GM06990 (cell line): ENCODE results near the gene GAB3.

ENCODE experiments used
- DNase-seq: peaks from one replicate; pipeline ENCODE4 v3.0.0-alpha.2; 2011; ENCODE audit not compliant: insufficient read length; ENCODE audit errors: extremely low read depth
- H3K27me3 ChIP-seq: replicated peaks from 2 replicates; pipeline ENCODE4 v1.6.0; 2011; ENCODE audit warnings: low read length; ENCODE audit not compliant: control insufficient read depth, insufficient read depth
- H3K36me3 ChIP-seq: 2 replicates; pipeline ENCODE4 v1.5.1; 2011; ENCODE audit warnings: low read length; ENCODE audit not compliant: control insufficient read depth, insufficient read depth
- H3K4me3 ChIP-seq: replicated peaks from 2 replicates; pipeline ENCODE4 v1.5.1; 2011; ENCODE audit warnings: low read depth, mild to moderate bottlenecking, control low read depth, low read length
- TF ChIP-seq, protein P1 (sequence below): IDR thresholded peaks from 2 replicates; pipeline ENCODE4 v1.5.1; 2011; ENCODE audit warnings: low read length, control low read depth, mild to moderate bottlenecking, inconsistent platforms; ENCODE audit not compliant: insufficient read depth, poor library complexity, severe bottlenecking

GAB3 gene

DNA sequence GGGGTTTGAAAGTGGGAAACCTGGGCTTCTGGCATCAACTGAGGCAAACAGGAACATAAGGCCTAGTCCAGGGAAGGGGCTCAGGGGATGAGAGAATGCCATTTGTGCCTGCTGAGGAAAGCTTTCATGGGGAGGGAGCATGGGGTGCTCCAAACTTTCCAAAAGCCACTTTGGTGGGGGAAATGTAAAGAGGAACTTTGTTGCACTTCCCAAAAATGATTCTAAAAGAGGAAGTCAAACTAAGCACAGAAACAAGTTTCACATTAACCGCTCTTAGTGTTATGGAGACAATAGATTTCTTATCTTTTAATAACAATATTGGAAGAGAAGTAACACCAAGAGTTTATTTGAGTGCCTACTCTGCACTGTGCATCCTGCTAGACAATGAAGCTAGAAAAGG is 32.3 kb downstream of the GAB3 start:
- H3K27me3 ChIP-seq, result no peaks in the 10 kb centered on the region
- no peaks in the 10 kb centered on the region for H3K36me3 ChIP-seq
- TF ChIP-seq, protein P1, sequence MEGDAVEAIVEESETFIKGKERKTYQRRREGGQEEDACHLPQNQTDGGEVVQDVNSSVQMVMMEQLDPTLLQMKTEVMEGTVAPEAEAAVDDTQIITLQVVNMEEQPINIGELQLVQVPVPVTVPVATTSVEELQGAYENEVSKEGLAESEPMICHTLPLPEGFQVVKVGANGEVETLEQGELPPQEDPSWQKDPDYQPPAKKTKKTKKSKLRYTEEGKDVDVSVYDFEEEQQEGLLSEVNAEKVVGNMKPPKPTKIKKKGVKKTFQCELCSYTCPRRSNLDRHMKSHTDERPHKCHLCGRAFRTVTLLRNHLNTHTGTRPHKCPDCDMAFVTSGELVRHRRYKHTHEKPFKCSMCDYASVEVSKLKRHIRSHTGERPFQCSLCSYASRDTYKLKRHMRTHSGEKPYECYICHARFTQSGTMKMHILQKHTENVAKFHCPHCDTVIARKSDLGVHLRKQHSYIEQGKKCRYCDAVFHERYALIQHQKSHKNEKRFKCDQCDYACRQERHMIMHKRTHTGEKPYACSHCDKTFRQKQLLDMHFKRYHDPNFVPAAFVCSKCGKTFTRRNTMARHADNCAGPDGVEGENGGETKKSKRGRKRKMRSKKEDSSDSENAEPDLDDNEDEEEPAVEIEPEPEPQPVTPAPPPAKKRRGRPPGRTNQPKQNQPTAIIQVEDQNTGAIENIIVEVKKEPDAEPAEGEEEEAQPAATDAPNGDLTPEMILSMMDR, result no peak
- no peak for DNase-seq
- no peak overlapping the region for H3K4me3 ChIP-seq

DNA sequence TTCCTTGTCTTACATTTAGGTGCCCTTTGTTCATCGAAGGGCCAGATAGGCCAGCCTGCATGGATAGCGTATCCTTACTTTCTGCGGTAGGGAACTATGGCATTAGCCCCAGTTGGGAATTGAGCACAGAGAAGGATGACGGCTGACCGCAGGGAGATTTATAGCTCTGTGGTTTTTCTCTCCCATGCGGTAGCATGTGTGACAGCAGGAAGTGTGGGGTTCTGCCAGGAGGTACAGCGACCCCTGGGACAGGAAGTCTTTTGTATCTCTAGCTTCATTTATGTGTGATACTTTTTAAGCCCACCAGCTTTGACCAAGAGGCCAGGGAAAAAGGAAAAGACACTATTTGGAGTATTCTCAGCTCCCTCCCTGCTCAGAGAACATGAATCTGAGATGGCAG is 33.1 kb downstream of the GAB3 start:
- no peaks in the 10 kb centered on the region for H3K27me3 ChIP-seq
- no peak overlapping the region for H3K4me3 ChIP-seq
- DNase-seq, result no peak
- H3K36me3 ChIP-seq, result no peaks in the 10 kb centered on the region
- TF ChIP-seq, protein P1, result no peak

DNA sequence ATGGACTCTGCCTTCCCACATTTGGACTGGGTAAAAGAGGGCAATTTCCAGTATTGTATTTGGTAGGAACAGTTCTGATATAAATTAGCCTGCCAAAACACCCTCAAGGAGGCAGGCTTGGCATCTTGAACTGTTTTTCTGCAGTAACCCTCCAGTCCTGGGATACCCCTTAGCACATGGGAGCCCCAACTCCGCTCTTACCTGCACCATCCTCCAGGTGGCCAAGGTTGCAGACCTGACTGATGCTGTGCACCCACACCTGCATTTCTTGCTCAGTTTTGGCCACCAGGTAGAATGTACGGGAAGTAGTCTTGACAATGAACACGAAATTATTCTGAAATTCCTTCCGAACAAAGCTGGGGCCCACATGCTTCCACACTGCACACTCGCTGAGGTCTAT is 35.1 kb downstream of the GAB3 start:
- TF ChIP-seq, protein P1, result no peak
- DNase-seq, result no peak
- Histone ChIP-seq H3K36me3 (no peaks in the 10 kb centered on the region), H3K4me3 (no peak overlapping the region), H3K27me3 (no peaks in the 10 kb centered on the region)

DNA sequence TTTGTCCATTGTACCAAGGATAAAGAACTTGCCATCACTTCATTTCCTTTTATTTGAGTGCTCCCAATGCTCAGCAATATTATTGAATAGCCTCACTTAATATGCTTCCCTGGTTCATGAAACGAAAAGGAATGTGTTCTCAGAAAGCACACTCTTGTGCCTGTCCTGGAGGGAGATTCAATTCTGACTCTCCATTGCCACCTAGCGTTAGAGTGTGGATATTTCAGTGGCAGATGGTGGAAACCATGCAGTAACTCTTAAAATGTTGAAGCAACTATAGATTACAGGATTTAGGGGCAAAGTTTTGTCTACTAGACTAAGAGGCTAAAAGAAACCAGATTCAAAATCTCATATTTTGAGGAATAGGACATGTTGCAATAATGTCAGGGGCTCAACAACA is 36.0 kb downstream of the GAB3 start:
- TF ChIP-seq, protein P1, result peak; percentile 81

DNA sequence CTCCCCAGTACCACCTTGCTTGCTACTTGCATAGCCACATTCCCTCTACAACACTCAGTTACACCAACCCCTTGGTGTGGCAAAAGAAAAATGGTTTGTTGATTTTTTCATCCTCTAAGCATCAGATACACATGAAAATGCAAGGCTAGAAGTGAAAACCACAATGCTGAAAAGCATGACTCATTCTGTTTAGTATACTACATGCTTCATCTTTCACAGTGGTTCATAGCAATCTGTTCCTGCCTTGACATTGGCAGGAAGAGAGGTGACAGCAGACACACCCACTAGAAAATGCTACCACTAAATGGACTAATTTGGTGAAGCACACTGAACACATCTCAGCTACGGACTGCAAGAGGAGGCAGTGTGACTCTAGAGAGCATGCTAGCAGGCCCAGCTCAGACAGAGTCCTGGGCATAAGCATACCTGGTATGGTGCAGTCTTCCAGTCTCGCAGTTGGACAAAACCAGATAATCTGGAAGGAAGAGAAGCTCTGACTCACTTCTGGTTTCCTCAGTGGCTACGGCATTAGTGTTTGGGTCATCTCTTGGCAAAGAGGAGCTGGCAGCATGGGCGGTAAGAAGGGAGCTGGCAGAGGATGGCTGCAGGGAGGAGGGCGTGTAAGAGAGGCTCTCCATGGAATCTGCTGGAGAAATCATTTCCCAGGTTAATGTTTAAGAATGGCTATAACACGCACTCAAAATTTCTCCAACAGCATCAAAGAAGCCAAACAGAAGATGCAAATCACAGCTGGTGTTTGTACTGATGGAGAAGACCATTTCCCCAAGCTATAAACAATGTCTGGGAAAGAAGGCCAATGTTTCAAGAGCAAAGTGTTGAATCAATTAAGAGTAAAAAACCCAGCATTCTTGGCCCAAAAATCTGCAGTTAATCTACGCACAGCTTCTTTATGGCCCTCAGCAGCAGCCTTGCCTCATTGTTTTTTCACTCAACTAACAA is 37.8 kb downstream of the GAB3 start:
- TF ChIP-seq, protein P1, result no peak
- H3K4me3 ChIP-seq, result no peak overlapping the region
- no peaks in the 10 kb centered on the region for H3K27me3 ChIP-seq
- no peaks in the 10 kb centered on the region for H3K36me3 ChIP-seq
- peak; percentile 57 for DNase-seq

More for the DNA sequence above, 36.0 kb downstream of the GAB3 start:
- no peak overlapping the region for H3K4me3 ChIP-seq
- no peaks in the 10 kb centered on the region for H3K27me3 ChIP-seq
- DNase-seq, result no peak
- no peaks in the 10 kb centered on the region for H3K36me3 ChIP-seq

DNA sequence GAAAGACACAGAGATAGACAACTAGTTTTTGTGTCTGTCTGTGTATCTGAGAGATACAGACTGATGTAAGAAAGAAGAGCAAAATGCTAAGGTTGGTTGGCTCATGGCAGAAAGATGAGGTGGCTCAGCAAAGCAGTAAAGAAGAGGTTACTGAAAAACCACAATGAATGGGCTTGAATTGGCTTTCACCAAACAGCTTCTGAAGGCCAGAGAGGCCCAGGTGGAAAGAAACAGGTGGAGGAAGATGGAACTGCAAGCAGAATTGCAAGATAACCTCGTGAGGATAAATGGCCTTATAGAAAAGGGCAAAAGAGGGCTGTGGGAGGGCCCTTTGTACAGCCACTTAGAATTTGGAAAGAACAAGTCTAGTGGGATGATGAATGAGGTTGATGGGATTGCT is 39.6 kb downstream of the GAB3 start:
- Histone ChIP-seq H3K27me3 (no peaks in the 10 kb centered on the region), H3K4me3 (no peak overlapping the region), H3K36me3 (no peaks in the 10 kb centered on the region)
- TF ChIP-seq, protein P1, result no peak
- DNase-seq, result no peak
